Measurements from ENCODE around the gene RCAN2.

The RCAN2 gene

DNA sequence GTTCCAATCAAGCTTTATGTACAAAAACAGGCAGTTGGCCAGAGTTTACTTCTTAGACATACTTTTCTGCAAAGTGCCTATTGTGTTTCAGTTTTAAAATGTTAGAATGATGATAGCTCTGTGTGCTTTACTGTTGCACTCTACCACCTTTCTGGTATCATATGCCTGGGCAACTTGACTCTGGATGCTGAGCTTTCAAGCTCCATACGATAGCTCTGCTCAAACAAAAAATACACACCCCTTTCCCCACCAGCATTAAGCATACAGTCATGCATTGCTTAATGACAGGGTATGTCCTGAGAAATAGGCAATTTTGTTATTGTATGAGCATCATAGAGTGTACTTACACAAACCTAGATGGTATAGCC, 123.1 kb downstream of the RCAN2 start:
- TF ChIP-seq ESRRG (CRISPR knock-in tag; IDR thresholded peaks at IDR 0.05): no peak
- TF ChIP-seq, protein P1, sequence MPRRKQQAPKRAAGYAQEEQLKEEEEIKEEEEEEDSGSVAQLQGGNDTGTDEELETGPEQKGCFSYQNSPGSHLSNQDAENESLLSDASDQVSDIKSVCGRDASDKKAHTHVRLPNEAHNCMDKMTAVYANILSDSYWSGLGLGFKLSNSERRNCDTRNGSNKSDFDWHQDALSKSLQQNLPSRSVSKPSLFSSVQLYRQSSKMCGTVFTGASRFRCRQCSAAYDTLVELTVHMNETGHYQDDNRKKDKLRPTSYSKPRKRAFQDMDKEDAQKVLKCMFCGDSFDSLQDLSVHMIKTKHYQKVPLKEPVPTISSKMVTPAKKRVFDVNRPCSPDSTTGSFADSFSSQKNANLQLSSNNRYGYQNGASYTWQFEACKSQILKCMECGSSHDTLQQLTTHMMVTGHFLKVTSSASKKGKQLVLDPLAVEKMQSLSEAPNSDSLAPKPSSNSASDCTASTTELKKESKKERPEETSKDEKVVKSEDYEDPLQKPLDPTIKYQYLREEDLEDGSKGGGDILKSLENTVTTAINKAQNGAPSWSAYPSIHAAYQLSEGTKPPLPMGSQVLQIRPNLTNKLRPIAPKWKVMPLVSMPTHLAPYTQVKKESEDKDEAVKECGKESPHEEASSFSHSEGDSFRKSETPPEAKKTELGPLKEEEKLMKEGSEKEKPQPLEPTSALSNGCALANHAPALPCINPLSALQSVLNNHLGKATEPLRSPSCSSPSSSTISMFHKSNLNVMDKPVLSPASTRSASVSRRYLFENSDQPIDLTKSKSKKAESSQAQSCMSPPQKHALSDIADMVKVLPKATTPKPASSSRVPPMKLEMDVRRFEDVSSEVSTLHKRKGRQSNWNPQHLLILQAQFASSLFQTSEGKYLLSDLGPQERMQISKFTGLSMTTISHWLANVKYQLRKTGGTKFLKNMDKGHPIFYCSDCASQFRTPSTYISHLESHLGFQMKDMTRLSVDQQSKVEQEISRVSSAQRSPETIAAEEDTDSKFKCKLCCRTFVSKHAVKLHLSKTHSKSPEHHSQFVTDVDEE (CRISPR knock-in tag; IDR thresholded peaks at IDR 0.05): no peak
- TF ChIP-seq ZC3H10 (CRISPR knock-in tag; IDR thresholded peaks at IDR 0.05): no peak
- TF ChIP-seq, protein P2, sequence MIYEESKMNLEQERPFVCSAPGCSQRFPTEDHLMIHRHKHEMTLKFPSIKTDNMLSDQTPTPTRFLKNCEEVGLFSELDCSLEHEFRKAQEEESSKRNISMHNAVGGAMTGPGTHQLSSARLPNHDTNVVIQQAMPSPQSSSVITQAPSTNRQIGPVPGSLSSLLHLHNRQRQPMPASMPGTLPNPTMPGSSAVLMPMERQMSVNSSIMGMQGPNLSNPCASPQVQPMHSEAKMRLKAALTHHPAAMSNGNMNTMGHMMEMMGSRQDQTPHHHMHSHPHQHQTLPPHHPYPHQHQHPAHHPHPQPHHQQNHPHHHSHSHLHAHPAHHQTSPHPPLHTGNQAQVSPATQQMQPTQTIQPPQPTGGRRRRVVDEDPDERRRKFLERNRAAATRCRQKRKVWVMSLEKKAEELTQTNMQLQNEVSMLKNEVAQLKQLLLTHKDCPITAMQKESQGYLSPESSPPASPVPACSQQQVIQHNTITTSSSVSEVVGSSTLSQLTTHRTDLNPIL (CRISPR knock-in tag; IDR thresholded peaks at IDR 0.05; ENCODE audit: low read depth): no peak
- no peak for TF ChIP-seq ZFP30 (CRISPR knock-in tag; IDR thresholded peaks at IDR 0.05)
- no peak for TF ChIP-seq RARB (CRISPR knock-in tag; IDR thresholded peaks at IDR 0.05)
- TF ChIP-seq, protein P3, sequence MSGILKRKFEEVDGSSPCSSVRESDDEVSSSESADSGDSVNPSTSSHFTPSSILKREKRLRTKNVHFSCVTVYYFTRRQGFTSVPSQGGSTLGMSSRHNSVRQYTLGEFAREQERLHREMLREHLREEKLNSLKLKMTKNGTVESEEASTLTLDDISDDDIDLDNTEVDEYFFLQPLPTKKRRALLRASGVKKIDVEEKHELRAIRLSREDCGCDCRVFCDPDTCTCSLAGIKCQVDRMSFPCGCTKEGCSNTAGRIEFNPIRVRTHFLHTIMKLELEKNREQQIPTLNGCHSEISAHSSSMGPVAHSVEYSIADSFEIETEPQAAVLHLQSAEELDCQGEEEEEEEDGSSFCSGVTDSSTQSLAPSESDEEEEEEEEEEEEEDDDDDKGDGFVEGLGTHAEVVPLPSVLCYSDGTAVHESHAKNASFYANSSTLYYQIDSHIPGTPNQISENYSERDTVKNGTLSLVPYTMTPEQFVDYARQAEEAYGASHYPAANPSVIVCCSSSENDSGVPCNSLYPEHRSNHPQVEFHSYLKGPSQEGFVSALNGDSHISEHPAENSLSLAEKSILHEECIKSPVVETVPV (CRISPR knock-in tag; IDR thresholded peaks at IDR 0.05): no peak
- TF ChIP-seq, protein P4, sequence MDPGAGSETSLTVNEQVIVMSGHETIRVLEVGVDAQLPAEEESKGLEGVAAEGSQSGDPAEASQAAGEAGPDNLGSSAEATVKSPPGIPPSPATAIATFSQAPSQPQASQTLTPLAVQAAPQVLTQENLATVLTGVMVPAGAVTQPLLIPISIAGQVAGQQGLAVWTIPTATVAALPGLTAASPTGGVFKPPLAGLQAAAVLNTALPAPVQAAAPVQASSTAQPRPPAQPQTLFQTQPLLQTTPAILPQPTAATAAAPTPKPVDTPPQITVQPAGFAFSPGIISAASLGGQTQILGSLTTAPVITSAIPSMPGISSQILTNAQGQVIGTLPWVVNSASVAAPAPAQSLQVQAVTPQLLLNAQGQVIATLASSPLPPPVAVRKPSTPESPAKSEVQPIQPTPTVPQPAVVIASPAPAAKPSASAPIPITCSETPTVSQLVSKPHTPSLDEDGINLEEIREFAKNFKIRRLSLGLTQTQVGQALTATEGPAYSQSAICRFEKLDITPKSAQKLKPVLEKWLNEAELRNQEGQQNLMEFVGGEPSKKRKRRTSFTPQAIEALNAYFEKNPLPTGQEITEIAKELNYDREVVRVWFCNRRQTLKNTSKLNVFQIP (CRISPR knock-in tag; IDR thresholded peaks at IDR 0.05; ENCODE audit: borderline replicate concordance, low read depth): no peak
- TF ChIP-seq TCF4 (CRISPR knock-in tag; IDR thresholded peaks at IDR 0.05; ENCODE audit: borderline replicate concordance): no peak
- no peak for TF ChIP-seq ISL1 (CRISPR knock-in tag; IDR thresholded peaks at IDR 0.05)
- TF ChIP-seq, protein P5, sequence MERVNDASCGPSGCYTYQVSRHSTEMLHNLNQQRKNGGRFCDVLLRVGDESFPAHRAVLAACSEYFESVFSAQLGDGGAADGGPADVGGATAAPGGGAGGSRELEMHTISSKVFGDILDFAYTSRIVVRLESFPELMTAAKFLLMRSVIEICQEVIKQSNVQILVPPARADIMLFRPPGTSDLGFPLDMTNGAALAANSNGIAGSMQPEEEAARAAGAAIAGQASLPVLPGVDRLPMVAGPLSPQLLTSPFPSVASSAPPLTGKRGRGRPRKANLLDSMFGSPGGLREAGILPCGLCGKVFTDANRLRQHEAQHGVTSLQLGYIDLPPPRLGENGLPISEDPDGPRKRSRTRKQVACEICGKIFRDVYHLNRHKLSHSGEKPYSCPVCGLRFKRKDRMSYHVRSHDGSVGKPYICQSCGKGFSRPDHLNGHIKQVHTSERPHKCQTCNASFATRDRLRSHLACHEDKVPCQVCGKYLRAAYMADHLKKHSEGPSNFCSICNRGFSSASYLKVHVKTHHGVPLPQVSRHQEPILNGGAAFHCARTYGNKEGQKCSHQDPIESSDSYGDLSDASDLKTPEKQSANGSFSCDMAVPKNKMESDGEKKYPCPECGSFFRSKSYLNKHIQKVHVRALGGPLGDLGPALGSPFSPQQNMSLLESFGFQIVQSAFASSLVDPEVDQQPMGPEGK (CRISPR knock-in tag; IDR thresholded peaks at IDR 0.05; ENCODE audit: borderline replicate concordance): no peak
- no peak for TF ChIP-seq TOX (CRISPR knock-in tag; IDR thresholded peaks at IDR 0.05; ENCODE audit: borderline replicate concordance)
- TF ChIP-seq OSR1 (CRISPR knock-in tag; IDR thresholded peaks at IDR 0.05): no peak
- TF ChIP-seq ZFP3 (CRISPR knock-in tag; IDR thresholded peaks at IDR 0.05): no peak
- no peak for TF ChIP-seq ARNTL (CRISPR knock-in tag; IDR thresholded peaks at IDR 0.05; ENCODE audit: borderline replicate concordance, low read depth)
- TF ChIP-seq ZNF565 (CRISPR knock-in tag; conservative IDR thresholded peaks at IDR 0.05; ENCODE audit: low read depth): no peak
- no peak for TF ChIP-seq PPARA (CRISPR knock-in tag; IDR thresholded peaks at IDR 0.05; ENCODE audit: borderline replicate concordance)
- TF ChIP-seq ZNF8 (CRISPR knock-in tag; IDR thresholded peaks at IDR 0.05): no peak
- no peak for ATAC-seq

DNA sequence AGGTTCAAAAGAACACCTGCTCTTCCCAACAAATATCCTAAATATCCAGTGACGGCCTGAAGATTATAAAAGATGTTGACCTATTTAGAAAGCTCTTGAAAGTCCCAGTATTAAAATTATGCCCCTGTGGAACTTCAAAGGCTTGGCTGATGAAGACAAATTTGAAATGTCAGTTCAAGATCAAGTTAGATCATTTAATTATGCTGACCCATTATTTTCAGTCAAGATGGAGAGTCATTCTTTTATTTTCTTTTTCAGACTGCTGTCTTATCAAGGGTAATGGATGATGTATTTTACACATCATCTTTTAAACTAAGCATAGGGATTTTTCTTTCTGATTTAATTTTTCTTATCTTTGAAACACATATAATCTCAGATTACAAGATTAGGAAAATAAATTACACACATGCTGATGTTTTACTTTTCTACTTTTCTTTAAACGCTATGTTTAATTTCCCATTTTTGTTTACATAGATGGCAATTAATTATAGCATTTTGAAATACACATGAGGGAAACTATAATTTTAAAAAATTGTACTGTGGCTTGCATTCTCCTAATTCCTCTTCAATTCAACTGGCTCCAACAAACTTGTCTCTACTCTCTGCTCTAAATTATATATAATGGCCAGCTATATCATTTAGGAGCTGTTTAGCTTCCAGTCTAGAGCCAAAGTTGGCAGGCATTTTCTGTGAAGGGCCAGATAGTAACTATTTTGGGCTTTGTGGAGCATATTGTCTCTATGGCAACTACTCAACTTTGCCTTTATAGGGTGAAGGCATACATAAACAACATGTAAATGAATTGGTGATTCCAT, 123.7 kb downstream of the RCAN2 start:
- TF ChIP-seq, protein P1 (CRISPR knock-in tag; IDR thresholded peaks at IDR 0.05): no peak
- TF ChIP-seq ZNF70 (CRISPR knock-in tag; IDR thresholded peaks at IDR 0.05) (no peak), ZNF565 (CRISPR knock-in tag; conservative IDR thresholded peaks at IDR 0.05; ENCODE audit: low read depth) (no peak), ESRRG (CRISPR knock-in tag; IDR thresholded peaks at IDR 0.05) (no peak), ISL1 (CRISPR knock-in tag; IDR thresholded peaks at IDR 0.05) (no peak), ZFP3 (CRISPR knock-in tag; IDR thresholded peaks at IDR 0.05) (no peak), SNAI2 (CRISPR knock-in tag; IDR thresholded peaks at IDR 0.05) (no peak), TCF4 (CRISPR knock-in tag; IDR thresholded peaks at IDR 0.05; ENCODE audit: borderline replicate concordance) (no peak), TOX (CRISPR knock-in tag; IDR thresholded peaks at IDR 0.05; ENCODE audit: borderline replicate concordance) (no peak), CSDC2 (CRISPR knock-in tag; IDR thresholded peaks at IDR 0.05) (no peak), BACH2 (CRISPR knock-in tag; IDR thresholded peaks at IDR 0.05; ENCODE audit: borderline replicate concordance) (no peak)
- TF ChIP-seq, protein P2 (CRISPR knock-in tag; IDR thresholded peaks at IDR 0.05; ENCODE audit: low read depth): no peak
- TF ChIP-seq, protein P3 (CRISPR knock-in tag; IDR thresholded peaks at IDR 0.05): no peak
- no peak for ATAC-seq

Measured in SK-N-SH treated with all-trans-retinoic acid at 6 μM for 48 hours (cell line).